ENCODE measurements around the gene MDM2. TPM values are rescaled to one million over a fixed set of nuclear protein-coding genes. Genes with fewer than 3 reads are reported as not detected.

Gene MDM2
- total and polyA plus RNA-seq, 10 of the 15 experiments (the other 5 are each of a cell fraction or from before 2014, with no cell fraction given), result 48.2 to 174 (median 85.0) TPM

GRCh38 chr12:68781728-68782127 lies 26.2 kb upstream of the MDM2 start (continued):
- TF ChIP-seq IRF5 (IDR thresholded peaks at IDR 0.05; ENCODE audit: borderline replicate concordance) (no peak), SIN3A (IDR thresholded peaks at IDR 0.05; ENCODE audit: low read depth, low read length) (no peak), HDAC2 (IDR thresholded peaks at IDR 0.05) (no peak), STAT3 (IDR thresholded peaks at IDR 0.05; ENCODE audit: low read depth, low read length) (no peak), ATF3 (IDR thresholded peaks at IDR 0.05; ENCODE audit: borderline replicate concordance, extremely low read depth, low read depth, low read length) (no peak), NFYA (IDR thresholded peaks at IDR 0.05; ENCODE audit: borderline replicate concordance, low read depth, low read length) (no peak)
- TF ChIP-seq, protein P1, sequence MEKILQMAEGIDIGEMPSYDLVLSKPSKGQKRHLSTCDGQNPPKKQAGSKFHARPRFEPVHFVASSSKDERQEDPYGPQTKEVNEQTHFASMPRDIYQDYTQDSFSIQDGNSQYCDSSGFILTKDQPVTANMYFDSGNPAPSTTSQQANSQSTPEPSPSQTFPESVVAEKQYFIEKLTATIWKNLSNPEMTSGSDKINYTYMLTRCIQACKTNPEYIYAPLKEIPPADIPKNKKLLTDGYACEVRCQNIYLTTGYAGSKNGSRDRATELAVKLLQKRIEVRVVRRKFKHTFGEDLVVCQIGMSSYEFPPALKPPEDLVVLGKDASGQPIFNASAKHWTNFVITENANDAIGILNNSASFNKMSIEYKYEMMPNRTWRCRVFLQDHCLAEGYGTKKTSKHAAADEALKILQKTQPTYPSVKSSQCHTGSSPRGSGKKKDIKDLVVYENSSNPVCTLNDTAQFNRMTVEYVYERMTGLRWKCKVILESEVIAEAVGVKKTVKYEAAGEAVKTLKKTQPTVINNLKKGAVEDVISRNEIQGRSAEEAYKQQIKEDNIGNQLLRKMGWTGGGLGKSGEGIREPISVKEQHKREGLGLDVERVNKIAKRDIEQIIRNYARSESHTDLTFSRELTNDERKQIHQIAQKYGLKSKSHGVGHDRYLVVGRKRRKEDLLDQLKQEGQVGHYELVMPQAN (conservative IDR thresholded peaks at IDR 0.05), result no peak

DNA sequence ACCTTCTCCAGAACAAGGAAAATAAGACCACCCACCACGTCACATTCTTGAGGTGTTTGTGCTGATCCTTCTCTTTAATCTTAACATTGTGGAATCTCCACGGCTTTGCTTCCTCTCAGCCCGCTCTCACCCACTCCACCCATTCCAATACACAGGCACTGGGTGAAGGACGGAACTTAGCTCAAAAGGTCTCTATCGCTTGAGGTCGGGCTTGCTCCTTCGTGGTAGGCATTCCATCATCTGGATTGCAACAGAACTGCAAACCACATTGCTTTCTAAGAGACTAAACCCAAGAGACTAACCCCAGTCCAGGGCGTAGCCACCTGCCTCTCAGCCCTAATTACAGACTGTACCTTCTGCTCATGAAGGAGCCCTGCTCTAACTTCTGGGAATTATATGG lies 24.0 kb upstream of the MDM2 start:
- Histone ChIP-seq H3K27ac (ENCODE audit: control insufficient read depth, insufficient read depth) (no peak overlapping the region), H3K9ac (ENCODE audit: control insufficient read depth, insufficient read depth, low read length) (no peak overlapping the region), H2AFZ (ENCODE audit: control insufficient read depth, low read depth, low read length) (no peak overlapping the region), H3K4me1 (ENCODE audit: control insufficient read depth, insufficient read depth, low read length) (no peaks in the 10 kb centered on the region; the same call in 1 of the 2 replicates), H3K9me3 (replicated peaks; ENCODE audit: control insufficient read depth, insufficient read depth, low read length) (no peaks in the 10 kb centered on the region), H3K79me2 (ENCODE audit: control insufficient read depth, insufficient read depth, low read length) (no peaks in the 10 kb centered on the region), H3K4me2 (ENCODE audit: control insufficient read depth, insufficient read depth) (no peak overlapping the region), H4K20me1 (ENCODE audit: control insufficient read depth, insufficient read depth) (no peaks in the 10 kb centered on the region), H3K36me3 (ENCODE audit: control insufficient read depth in 2 of 2, insufficient read depth in 2 of 2, low read length in 1 of 2) (no peaks in the 10 kb centered on the region), H3K27me3 (replicated peaks in 1 of 2; ENCODE audit: control insufficient read depth in 2 of 2, insufficient read depth in 2 of 2, low read length in 1 of 2) (no peaks in the 10 kb centered on the region), H3K4me3 (no peak overlapping the region)
- ChIA-PET CTCF (interaction anchor here (0.6 kb wide), 1 partner anchor 452 kb away, joined by 3 read pairs; the partner anchor contains the start of gene MDM1), SMC1A (ENCODE audit: uncharacterized antibody, unreplicated experiment) (interaction anchor here (1.3 kb wide), 1 partner anchor 11 kb away, joined by 4 read pairs; no protein-coding TSS in a partner anchor), POLR2A (interaction anchor here (0.6 kb wide), 1 partner anchor 10 kb away, joined by 5 read pairs; no protein-coding TSS in a partner anchor), RAD21 (ENCODE audit: unreplicated experiment) (no interaction called here)
- BruUV-seq (replicated peaks), result no TSS peak
- WGBS (ENCODE audit: insufficient coverage, insufficient replicate concordance, low lambda C conversion rate, missing lambda C conversion rate), result 88% methylated on average over 8 of the region's 8 CpGs
- no peak for FAIRE-seq
- no peak for ATAC-seq
- in situ Hi-C loops (cut with MboI) (no loop called here), intact Hi-C loops (cut with micrococcal nuclease; ENCODE audit: unreplicated experiment) (no loop called here)
- no peak for DNase-seq (ENCODE audit: low read depth, low spot score)
- TF ChIP-seq E4F1 (IDR thresholded peaks at IDR 0.05; ENCODE audit: borderline replicate concordance, partially characterized antibody) (no peak), ZSCAN29 (IDR thresholded peaks at IDR 0.05) (no peak), GATAD2B (conservative IDR thresholded peaks at IDR 0.05; ENCODE audit: low read depth) (no peak), POU2F2 (IDR thresholded peaks at IDR 0.05; ENCODE audit: borderline replicate concordance, low read depth, low read length) (no peak), HSF1 (IDR thresholded peaks at IDR 0.05; ENCODE audit: low read depth, low read length) (no peak)
- TF ChIP-seq, protein P2, sequence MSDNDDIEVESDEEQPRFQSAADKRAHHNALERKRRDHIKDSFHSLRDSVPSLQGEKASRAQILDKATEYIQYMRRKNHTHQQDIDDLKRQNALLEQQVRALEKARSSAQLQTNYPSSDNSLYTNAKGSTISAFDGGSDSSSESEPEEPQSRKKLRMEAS (IDR thresholded peaks at IDR 0.05; ENCODE audit: low read depth, low read length), result no peak

All from GM12878 (cell line).